Activated CD8-positive, alpha-beta T cell treated with anti-CD3 and anti-CD28 coated beads, Interleukin-2, amount 10 ng/mL, durations not matched to agents 7 days and 5 days (primary cell): Measurements from ENCODE around the gene NOX4. TPM values are rescaled to one million over a fixed set of nuclear protein-coding genes. Genes with fewer than 3 reads are reported as not detected.
"Not testable (repeated sequence)": the region's sequence is repeated elsewhere in the genome, so short reads cannot be mapped to it uniquely, and the experiment has no call there.

ENCODE experiments used
- ATAC-seq: fragments of 150-1000 bp; cut with Tn5 transposase; one replicate; pipeline ENCODE4 v1.10.0; 2021; ENCODE audit warnings: moderate library complexity
- CTCF ChIA-PET: fragments of 350-600 bp; sonication (Branson Sonifier 250); formaldehyde crosslinking; loops from one replicate; lab custom pipeline; 2021; ENCODE audit warnings: antibody characterized with exemption; lab: Charles Lee
- POLR2A ChIA-PET: fragments of 350-600 bp; sonication (Branson Sonifier 250); formaldehyde crosslinking; loops from one replicate; lab custom pipeline; 2021; ENCODE audit warnings: antibody characterized with exemption; lab: Charles Lee
- DNase-seq: peaks from one replicate; pipeline ENCODE4 v3.0.0-alpha.2; 2020
- H3K27ac Mint-ChIP-seq: one replicate; pipeline ENCODE4 v1.8.0; 2021; ENCODE audit warnings: mild to moderate bottlenecking, mixed read lengths
- H3K27me3 Mint-ChIP-seq: one replicate; pipeline ENCODE4 v1.8.0; 2021; ENCODE audit warnings: low read depth, mixed read lengths
- H3K36me3 Mint-ChIP-seq: one replicate; pipeline ENCODE4 v1.8.0; 2021; ENCODE audit warnings: low read depth, mixed read lengths
- H3K4me1 Mint-ChIP-seq: one replicate; pipeline ENCODE4 v1.8.0; 2021; ENCODE audit warnings: low read depth, mixed read lengths
- H3K4me3 Mint-ChIP-seq: one replicate; pipeline ENCODE4 v1.8.0; 2021; ENCODE audit warnings: mild to moderate bottlenecking, mixed read lengths
- H3K9me3 Mint-ChIP-seq: one replicate; pipeline ENCODE4 v1.8.0; 2022; ENCODE audit warnings: mixed read lengths; ENCODE audit not compliant: insufficient read depth
- total RNA-seq, 2 experiments: library from RNA; stranded (reverse); gene quantifications; one replicate each; pipeline ENCODE4 v1.2.3, GENCODE V29; 2021

NOX4 gene
- total RNA-seq, 2 experiments from 2014 or later, result not detected

DNA sequence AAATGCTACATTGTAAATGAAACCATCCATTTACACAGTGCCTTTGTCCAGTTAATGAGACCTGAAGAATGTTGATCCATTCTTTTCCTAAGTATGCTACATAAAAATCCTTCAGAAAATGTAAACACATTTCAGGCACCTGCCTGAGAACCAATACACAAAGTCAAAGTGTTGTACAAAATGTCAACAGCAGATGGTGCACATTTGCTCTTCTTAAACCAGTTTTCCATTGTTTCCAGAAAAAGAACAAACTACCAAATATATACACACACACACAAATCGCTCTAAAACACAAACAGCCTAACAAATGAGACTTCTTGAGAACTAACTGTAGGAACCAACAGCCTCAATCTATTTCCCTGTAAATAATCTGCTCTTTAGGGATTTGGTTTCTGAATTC is 157.5 kb downstream of the NOX4 start:
- H3K4me3 Mint-ChIP-seq, H3K4me1 Mint-ChIP-seq, H3K36me3 Mint-ChIP-seq, DNase-seq, ATAC-seq, POLR2A ChIA-PET, H3K9me3 Mint-ChIP-seq, H3K27ac Mint-ChIP-seq, H3K27me3 Mint-ChIP-seq, CTCF ChIA-PET: not testable (repeated sequence)

DNA sequence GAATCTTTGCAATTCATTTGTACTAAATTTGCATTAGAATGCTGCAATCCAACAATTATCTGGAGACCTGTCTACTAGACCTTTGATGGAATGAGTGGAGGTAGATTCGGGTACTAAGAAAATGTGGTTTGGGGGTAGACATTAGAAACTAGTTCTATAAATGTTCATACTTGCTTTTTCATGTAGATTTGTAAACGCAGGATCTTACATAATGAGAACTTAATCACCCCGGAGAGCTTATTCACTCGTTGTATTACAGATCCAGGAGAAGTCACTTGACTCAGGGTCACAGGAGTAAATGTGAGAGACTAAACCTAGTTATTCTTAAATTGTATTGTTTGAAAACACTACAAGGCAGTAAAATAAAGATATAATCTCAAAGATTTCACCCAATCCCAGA is 159.2 kb downstream of the NOX4 start:
- H3K27me3 Mint-ChIP-seq, H3K4me3 Mint-ChIP-seq, POLR2A ChIA-PET, H3K4me1 Mint-ChIP-seq, H3K9me3 Mint-ChIP-seq, CTCF ChIA-PET, H3K36me3 Mint-ChIP-seq, DNase-seq, ATAC-seq, H3K27ac Mint-ChIP-seq: not testable (repeated sequence)

DNA sequence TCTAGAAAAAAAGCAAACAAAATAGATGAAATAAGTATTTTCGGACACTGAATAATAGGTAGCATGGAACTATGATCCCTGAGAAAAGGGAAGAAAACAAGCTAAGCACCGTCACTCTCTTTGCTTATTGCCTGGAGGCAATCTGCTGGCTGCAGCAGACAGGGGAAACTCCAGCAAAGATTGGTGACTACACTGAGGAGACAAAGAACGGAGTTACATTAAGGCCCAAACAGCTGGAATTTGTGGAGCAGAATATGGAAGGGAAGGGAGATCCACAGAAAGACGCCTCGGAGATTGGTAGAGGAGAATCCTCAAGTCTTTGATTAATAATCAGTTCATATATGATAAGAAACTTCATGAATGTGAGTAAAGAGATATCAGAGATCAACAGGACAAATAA is 163.3 kb downstream of the NOX4 start:
- ChIA-PET CTCF (no interaction called here), POLR2A (no interaction called here)
- H3K4me3 Mint-ChIP-seq, result no peak overlapping the region
- no peaks in the 10 kb centered on the region for H3K4me1 Mint-ChIP-seq
- ATAC-seq, result no peak
- H3K27me3 Mint-ChIP-seq, result no peaks in the 10 kb centered on the region
- H3K36me3 Mint-ChIP-seq, result no peaks in the 10 kb centered on the region
- no peak for DNase-seq
- H3K9me3 Mint-ChIP-seq, result no peaks in the 10 kb centered on the region
- no peak overlapping the region for H3K27ac Mint-ChIP-seq

DNA sequence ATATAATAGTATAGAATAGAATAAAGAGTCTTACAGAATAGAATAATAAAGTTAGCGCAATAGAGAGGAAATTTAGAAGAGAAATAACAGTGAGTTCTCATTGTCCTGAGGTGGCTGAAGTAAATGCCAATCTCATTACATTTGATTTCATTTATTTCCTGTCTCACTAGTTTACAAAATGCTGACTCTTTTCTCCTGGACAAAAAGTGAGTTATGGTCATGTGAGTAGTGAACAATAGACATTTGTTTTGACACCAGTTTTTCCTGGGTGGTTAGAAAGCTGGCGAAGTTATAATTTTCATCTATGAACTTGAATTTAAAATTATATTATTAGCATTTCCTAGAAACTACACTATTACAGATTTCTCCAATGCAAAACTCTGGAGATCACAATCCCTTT is 169.8 kb downstream of the NOX4 start:
- H3K9me3 Mint-ChIP-seq, result no peaks in the 10 kb centered on the region
- POLR2A ChIA-PET, result no interaction called here
- H3K27me3 Mint-ChIP-seq, result no peaks in the 10 kb centered on the region
- no peak overlapping the region for H3K27ac Mint-ChIP-seq
- CTCF ChIA-PET, result no interaction called here
- H3K4me3 Mint-ChIP-seq, result no peak overlapping the region
- H3K4me1 Mint-ChIP-seq, result no peaks in the 10 kb centered on the region
- H3K36me3 Mint-ChIP-seq, result no peaks in the 10 kb centered on the region
- ATAC-seq (no peak), DNase-seq (no peak)

DNA sequence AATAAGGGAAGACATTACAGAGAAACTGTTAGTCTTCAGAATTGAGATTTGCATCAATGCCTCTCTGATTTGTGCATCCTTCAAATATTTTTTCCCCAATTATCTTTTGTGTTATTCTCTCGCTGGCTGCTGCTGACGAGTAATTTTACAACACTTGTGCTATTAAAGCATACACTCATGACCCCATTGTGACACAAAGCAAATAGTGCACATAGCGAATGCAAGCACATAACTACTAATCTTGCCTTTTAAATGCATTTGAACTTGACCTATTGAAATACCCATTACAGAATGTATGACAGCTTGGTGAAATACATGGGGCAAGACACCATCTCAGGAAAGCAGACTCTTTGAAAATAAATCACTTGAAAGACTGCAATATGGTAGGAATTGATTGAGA is 180.6 kb downstream of the NOX4 start:
- DNase-seq, POLR2A ChIA-PET, H3K4me1 Mint-ChIP-seq, H3K4me3 Mint-ChIP-seq, H3K27ac Mint-ChIP-seq, H3K27me3 Mint-ChIP-seq, ATAC-seq, CTCF ChIA-PET, H3K9me3 Mint-ChIP-seq, H3K36me3 Mint-ChIP-seq: not testable (repeated sequence)

DNA sequence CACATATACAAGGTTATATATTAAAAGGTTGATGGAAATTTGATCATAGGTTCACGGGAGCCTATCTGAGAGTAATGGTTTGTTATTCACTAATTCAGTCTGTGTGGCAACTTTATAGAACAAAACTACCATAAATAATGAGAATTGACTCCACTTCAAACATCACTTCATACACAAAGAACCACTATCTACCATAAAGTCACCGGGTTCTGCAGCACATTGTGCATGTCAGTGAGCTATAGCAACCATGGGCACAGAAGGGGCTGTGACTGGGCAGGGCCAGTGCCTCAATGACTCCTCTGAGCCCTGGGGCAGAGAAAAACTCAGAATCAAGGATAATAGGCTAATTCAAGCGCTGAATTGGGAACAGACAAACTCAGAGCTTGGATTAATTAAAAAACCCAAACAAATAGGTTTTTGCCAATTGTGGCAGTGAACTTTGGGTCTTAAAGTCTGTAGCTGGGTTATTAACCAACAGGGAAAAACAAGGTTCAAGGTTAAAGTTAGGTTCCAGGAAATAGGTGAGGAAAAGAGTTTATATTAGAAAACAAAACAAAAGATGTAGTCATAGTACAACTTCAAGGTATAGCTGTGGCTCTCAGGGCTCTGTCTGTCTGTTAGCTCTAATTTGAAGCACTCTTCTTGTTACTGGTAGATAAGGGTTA is 181.7 kb downstream of the NOX4 start:
- DNase-seq, ATAC-seq, H3K4me1 Mint-ChIP-seq, CTCF ChIA-PET, POLR2A ChIA-PET, H3K4me3 Mint-ChIP-seq, H3K27ac Mint-ChIP-seq, H3K9me3 Mint-ChIP-seq, H3K36me3 Mint-ChIP-seq, H3K27me3 Mint-ChIP-seq: not testable (repeated sequence)

DNA sequence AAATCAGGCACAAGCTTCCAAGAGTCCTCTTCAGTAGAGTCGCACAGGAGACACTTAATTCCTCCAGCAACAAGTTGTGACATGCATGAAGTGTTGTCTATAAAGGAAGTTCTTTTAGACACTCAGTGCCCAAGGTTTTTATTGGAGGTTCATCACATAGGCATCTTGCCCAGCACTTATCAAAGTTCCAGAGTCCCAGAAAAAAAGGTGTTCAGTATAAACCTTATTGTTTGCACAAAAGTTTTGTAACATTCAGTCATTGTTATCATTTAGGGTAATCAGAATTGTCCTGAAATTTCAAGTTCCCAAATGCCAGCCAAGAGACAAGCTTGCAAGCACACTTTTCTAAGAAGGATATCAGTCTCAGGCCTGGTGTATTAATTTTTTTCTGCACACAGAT is 182.9 kb downstream of the NOX4 start:
- H3K4me3 Mint-ChIP-seq, H3K36me3 Mint-ChIP-seq, H3K9me3 Mint-ChIP-seq, CTCF ChIA-PET, H3K4me1 Mint-ChIP-seq, DNase-seq, POLR2A ChIA-PET, H3K27me3 Mint-ChIP-seq, H3K27ac Mint-ChIP-seq, ATAC-seq: not testable (repeated sequence)

DNA sequence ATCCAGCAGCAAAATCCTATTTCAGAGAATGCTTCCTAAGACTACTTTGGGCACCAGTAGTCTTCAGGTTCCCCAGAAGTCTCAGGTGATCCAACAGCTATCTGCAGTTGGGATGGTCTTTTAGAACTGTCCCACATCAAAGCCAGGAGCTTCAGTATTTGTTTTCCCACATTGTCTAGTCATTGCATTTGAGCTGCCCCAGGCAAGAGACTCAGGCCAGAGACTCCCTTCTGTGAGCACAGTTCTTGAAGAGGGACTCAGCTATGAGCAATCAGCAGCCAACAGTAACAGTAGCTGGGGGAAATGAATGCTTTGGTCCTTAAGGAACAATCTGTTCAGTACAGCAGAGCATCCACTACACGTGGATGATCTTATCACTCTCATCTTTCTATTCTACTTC is 188.1 kb downstream of the NOX4 start:
- H3K36me3 Mint-ChIP-seq, ATAC-seq, H3K27me3 Mint-ChIP-seq: not testable (repeated sequence)

DNA sequence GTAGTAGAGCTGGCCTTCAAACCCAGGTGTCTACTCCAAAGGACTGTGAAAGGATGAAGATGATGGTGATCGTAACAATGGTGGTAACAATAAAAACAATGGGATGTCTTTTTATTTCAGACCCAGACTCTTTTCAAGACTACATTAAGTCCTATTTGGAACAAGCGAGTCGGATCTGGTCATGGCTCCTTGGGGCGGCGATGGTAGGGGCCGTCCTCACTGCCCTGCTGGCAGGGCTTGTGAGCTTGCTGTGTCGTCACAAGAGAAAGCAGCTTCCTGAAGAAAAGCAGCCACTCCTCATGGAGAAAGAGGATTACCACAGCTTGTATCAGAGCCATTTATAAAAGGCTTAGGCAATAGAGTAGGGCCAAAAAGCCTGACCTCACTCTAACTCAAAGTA is 196.2 kb downstream of the NOX4 start:
- H3K36me3 Mint-ChIP-seq, H3K4me3 Mint-ChIP-seq, H3K4me1 Mint-ChIP-seq, H3K27ac Mint-ChIP-seq, POLR2A ChIA-PET, CTCF ChIA-PET, H3K9me3 Mint-ChIP-seq, ATAC-seq, H3K27me3 Mint-ChIP-seq, DNase-seq: not testable (repeated sequence)

More for the DNA sequence above, 188.1 kb downstream of the NOX4 start:
- H3K4me1 Mint-ChIP-seq, POLR2A ChIA-PET, H3K4me3 Mint-ChIP-seq, H3K9me3 Mint-ChIP-seq, DNase-seq, H3K27ac Mint-ChIP-seq, CTCF ChIA-PET: not testable (repeated sequence)

DNA sequence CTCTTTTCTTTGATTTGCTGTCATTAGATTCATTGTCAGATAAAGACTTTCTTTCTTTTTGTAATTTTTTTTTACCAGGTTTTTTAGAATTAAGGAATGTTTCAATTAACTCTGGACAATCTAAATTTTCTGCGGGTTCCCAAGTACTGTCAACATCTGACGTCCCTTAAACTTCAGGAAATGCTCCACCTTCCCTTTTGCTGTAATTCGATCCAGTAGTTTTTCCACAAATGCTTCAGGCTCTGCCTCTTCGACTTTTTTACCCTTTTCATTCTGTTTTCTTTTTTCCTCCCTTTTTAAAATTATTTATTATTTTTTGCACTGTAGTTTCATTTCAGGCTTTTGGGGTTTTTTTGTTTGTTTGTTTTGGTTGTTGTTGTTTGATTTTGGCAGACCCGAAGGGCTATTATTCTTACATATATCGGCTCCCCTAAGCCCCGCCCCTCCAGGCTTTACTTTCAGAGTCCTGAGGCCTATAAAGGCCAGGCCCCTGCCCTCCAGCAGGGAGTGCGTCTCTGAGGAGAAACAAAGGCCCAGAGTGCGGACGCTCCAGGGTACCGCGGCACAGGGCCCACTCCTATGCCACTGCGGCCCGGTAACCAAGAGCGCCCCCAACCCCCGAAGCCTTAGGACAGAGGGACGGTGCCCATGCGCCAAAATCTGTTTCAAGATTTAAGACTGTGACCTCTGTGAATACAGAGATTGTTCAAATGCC is 197.1 kb downstream of the NOX4 start:
- Mint-ChIP-seq H3K27ac (no peak overlapping the region), H3K9me3 (no peaks in the 10 kb centered on the region), H3K4me1 (no peaks in the 10 kb centered on the region), H3K36me3 (no peaks in the 10 kb centered on the region), H3K27me3 (no peaks in the 10 kb centered on the region), H3K4me3 (no peak overlapping the region)
- ATAC-seq (no peak), DNase-seq (no peak)
- POLR2A ChIA-PET, result no interaction called here
- CTCF ChIA-PET, result no interaction called here

DNA sequence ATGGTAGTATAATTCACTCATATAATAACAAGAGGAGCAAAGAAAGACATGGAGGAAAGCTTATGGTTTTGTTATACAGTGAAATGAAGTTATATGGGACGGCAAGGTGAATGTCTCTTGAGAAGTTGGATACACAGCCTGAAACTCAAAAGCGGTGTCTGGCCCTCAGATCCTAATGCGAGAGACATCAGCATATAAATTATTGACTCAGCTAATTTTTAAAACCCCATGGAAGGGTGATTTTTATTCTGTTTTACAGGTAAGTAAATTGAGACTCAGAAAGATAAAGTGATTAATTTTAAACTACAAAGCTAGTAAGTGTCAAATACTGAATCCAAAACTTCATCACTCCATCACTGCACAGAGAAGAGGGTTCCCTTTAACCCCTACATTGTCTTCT is 203.2 kb downstream of the NOX4 start:
- CTCF ChIA-PET, H3K4me1 Mint-ChIP-seq, H3K27me3 Mint-ChIP-seq, H3K36me3 Mint-ChIP-seq, H3K4me3 Mint-ChIP-seq, ATAC-seq, DNase-seq, H3K27ac Mint-ChIP-seq, H3K9me3 Mint-ChIP-seq, POLR2A ChIA-PET: not testable (repeated sequence)

DNA sequence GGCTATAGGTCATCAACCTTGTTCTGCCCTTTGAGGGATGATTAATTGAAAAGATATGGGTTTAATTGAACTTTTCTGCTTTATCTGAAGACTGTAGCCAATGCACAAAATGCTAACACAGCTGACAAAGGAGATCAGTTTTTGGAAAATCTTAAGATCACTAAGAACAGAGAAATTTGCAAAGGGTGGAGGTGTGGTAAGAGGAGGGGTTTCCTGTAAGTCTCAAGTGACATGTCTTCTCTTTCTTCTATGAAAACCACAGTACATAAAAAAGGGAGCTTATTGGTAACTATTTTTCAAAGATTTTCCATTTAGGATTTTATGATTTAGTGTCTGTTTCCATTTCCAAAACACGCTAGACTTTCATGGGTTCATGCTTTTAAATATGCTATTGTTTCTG is 204.6 kb downstream of the NOX4 start:
- H3K4me3 Mint-ChIP-seq, H3K36me3 Mint-ChIP-seq, DNase-seq, H3K27ac Mint-ChIP-seq, ATAC-seq, H3K9me3 Mint-ChIP-seq, H3K4me1 Mint-ChIP-seq, CTCF ChIA-PET, POLR2A ChIA-PET, H3K27me3 Mint-ChIP-seq: not testable (repeated sequence)
